Measurements from ENCODE around the gene RXFP2. TPM values are rescaled to one million over a fixed set of nuclear protein-coding genes. Genes with fewer than 3 reads are reported as not detected.

Gene RXFP2
- total RNA-seq, 1 donor from 2014 or later: 0.80 TPM

- Mint-ChIP-seq H3K27me3 (no peaks in the 10 kb centered on the region), H3K9me3 (no peaks in the 10 kb centered on the region), H3K4me3 (no peak overlapping the region), H3K4me1 (ENCODE audit: unreplicated experiment) (peaks cover 4% of the 10 kb centered on the region), H3K27ac (no peak overlapping the region), H3K36me3 (no peaks in the 10 kb centered on the region)
- no peak for DNase-seq (ENCODE audit: extremely low spot score, unreplicated experiment)
- no peak for TF ChIP-seq CTCF (conservative IDR thresholded peaks at IDR 0.05)
These were observed 53.9 kb downstream of the RXFP2 start for GRCh38 chr13:31793246-31793645.

GRCh38 chr13:31794452-31794851 is 55.1 kb downstream of the RXFP2 start:
- no peaks in the 10 kb centered on the region for H3K9me3 Mint-ChIP-seq
- H3K4me3 Mint-ChIP-seq: no peak overlapping the region
- no peaks in the 10 kb centered on the region for H3K27me3 Mint-ChIP-seq
- peaks cover 4% of the 10 kb centered on the region for H3K4me1 Mint-ChIP-seq (ENCODE audit: unreplicated experiment)
- no peak for TF ChIP-seq CTCF (conservative IDR thresholded peaks at IDR 0.05)
- H3K36me3 Mint-ChIP-seq: no peaks in the 10 kb centered on the region
- no peak overlapping the region for H3K27ac Mint-ChIP-seq
- DNase-seq (ENCODE audit: extremely low spot score, unreplicated experiment): no peak

GRCh38 chr13:31797154-31797775 is 57.9 kb downstream of the RXFP2 start:
- H3K9me3 Mint-ChIP-seq: no peaks in the 10 kb centered on the region
- H3K36me3 Mint-ChIP-seq: no peaks in the 10 kb centered on the region
- no peak overlapping the region for H3K4me3 Mint-ChIP-seq
- no peak for DNase-seq (ENCODE audit: extremely low spot score, unreplicated experiment)
- no peak overlapping the region for H3K27ac Mint-ChIP-seq
- H3K4me1 Mint-ChIP-seq (ENCODE audit: unreplicated experiment): peaks cover 4% of the 10 kb centered on the region
- TF ChIP-seq CTCF (conservative IDR thresholded peaks at IDR 0.05): peak; percentile 65
- H3K27me3 Mint-ChIP-seq: no peaks in the 10 kb centered on the region

- Mint-ChIP-seq H3K4me3 (no peak overlapping the region), H3K36me3 (no peaks in the 10 kb centered on the region), H3K27me3 (no peaks in the 10 kb centered on the region), H3K9me3 (no peaks in the 10 kb centered on the region), H3K4me1 (ENCODE audit: unreplicated experiment) (peaks cover 4% of the 10 kb centered on the region), H3K27ac (no peak overlapping the region)
- DNase-seq (ENCODE audit: extremely low spot score, unreplicated experiment): no peak
- TF ChIP-seq CTCF (conservative IDR thresholded peaks at IDR 0.05): no peak
These were observed 58.9 kb downstream of the RXFP2 start for GRCh38 chr13:31798189-31798588.

GRCh38 chr13:31801088-31801487 is 61.8 kb downstream of the RXFP2 start:
- Mint-ChIP-seq H3K27ac (no peak overlapping the region), H3K27me3 (no peaks in the 10 kb centered on the region), H3K9me3 (no peaks in the 10 kb centered on the region), H3K36me3 (no peaks in the 10 kb centered on the region), H3K4me1 (ENCODE audit: unreplicated experiment) (peaks cover 4% of the 10 kb centered on the region), H3K4me3 (no peak overlapping the region)
- no peak for DNase-seq (ENCODE audit: extremely low spot score, unreplicated experiment)
- no peak for TF ChIP-seq CTCF (conservative IDR thresholded peaks at IDR 0.05)

- no peak overlapping the region for H3K4me3 Mint-ChIP-seq
- no peak for DNase-seq (ENCODE audit: extremely low spot score, unreplicated experiment)
- H3K27me3 Mint-ChIP-seq: no peaks in the 10 kb centered on the region
- peaks cover 5% of the 10 kb centered on the region for H3K9me3 Mint-ChIP-seq
- H3K36me3 Mint-ChIP-seq: no peaks in the 10 kb centered on the region
- H3K27ac Mint-ChIP-seq: no peak overlapping the region
- H3K4me1 Mint-ChIP-seq (ENCODE audit: unreplicated experiment): peaks cover 12% of the 10 kb centered on the region
- TF ChIP-seq CTCF (conservative IDR thresholded peaks at IDR 0.05): no peak
These were observed 64.0 kb downstream of the RXFP2 start for GRCh38 chr13:31803311-31803710.

Measured in type B pancreatic cell (in vitro differentiated cells).